HK-2 (cell line): Measurements from ENCODE around the gene DPH5.
"Not testable (repeated sequence)": the region's sequence is repeated elsewhere in the genome, so short reads cannot be mapped to it uniquely, and the experiment has no call there.

ENCODE experiments used
- DNase-seq: peaks from one replicate; pipeline ENCODE4 v3.0.0-alpha.2; 2018; ENCODE audit not compliant: unreplicated experiment

Gene DPH5

GRCh38 chr1:101032129-101032528 lies 6.5 kb upstream of the DPH5 start:
- not testable (repeated sequence) for DNase-seq

DNA sequence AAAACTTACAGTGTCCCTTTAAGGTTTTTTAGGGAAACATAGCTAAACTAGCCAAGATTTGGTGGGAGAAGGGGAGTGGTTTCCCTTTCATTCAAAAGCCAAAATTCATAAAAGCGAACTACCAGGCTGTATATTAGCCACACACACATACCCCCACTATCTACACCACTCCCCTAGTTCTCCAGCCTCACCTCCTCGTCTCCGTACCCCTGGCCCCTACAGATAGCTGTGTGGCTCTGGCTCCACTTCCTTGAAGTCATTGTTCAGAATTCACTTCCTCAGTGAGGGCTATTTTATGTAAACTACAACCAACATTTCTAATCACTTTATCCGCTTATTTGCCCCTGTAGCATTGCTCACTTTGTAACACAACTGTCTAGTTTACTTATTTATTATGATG lies 5.3 kb upstream of the DPH5 start:
- DNase-seq = no peak

- DNase-seq = no peak
Observed at GRCh38 chr1:101029184-101029583, 3.6 kb upstream of the DPH5 start.

- DNase-seq = no peak
Observed at GRCh38 chr1:101028466-101028865, 2.9 kb upstream of the DPH5 start.

DNA sequence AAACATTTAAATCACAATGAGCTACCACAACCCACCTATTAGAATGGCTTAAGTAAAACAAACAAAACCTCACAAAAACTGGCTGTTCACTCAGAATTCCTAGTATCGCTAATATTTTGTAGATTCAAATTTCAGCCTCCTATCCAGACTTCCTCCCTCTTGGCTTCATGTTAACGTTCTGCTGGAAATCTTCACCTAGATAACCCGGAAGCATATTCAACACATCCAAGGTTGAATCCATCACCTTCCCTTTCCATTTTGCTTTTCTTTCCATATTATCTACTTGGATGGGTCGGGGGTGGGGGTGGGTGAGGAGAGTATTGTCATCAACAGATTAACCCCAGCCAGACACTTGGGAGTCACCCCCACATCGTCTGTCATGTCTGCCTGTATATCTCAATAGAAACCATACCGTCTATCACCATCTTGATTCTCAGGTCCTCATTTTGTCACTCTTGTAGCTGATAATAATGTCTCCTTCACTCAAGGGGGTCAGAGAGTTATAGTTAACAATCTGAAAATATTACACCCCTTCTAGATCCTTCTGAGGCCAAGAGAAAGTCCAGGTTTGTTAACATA lies 1.7 kb upstream of the DPH5 start:
- DNase-seq = no peak

DNA sequence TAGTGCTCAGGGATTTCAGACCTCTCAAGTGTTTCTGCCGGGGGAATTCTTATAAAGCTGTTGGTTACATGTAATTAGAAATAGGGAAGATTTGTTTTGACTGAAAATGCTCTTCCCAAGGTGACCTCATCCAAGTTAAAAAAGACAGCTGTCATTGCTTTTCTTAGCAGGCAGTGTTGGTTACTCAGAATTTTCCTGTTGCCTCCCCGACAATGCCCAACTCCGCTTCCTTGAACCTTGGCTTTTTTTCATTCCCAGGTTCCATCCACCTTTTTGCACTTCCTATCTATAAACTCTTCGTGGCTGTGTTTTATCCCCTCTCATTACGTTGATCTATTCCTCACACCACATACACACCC lies 825 bp upstream of the DPH5 start:
- DNase-seq = no peak

DNA sequence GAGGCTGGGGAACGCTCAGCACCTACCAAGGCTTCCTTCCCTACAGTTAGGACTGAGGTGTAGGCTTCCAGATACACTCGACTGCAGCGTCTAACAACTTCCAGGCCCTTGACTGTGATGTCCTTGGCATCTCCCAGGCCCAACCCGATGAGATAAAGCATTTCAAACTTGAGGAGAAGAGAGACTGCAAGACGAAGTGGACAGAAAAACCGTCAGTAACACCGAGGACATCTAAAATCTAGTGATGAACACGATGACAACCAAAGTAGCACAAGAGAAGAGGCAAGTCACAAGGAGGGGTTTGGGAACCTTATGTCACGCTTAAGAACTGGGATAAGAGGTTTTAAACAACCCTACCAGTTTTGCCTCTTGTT lies 314 bp downstream of the DPH5 start:
- DNase-seq = peak; percentile 27

- DNase-seq = no peak
Observed at GRCh38 chr1:101022294-101022693, 3.3 kb downstream of the DPH5 start.

GRCh38 chr1:101017448-101017847 lies 8.1 kb downstream of the DPH5 start:
- no peak for DNase-seq

DNA sequence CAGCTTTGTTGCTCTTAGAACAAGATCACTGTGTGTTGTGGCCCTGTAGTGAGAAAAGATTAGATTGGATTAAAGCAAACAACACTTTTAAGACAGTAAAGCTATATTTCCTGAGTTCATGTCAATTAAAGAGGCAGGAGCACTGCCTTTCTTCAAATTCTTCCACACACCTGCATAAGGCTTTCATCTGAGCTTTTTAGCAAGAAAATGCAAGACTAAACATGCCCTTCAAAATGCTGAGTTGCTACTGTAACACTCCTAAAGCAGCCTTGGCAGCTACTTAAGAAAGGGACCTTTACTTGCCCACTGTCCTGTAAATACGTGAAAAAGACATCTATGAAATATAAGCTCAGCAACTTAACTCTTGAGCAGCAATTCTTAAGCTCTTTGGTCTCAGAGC lies 11.8 kb downstream of the DPH5 start:
- DNase-seq = no peak

- DNase-seq = no peak
Observed at GRCh38 chr1:101008229-101008834, 17.3 kb downstream of the DPH5 start.

DNA sequence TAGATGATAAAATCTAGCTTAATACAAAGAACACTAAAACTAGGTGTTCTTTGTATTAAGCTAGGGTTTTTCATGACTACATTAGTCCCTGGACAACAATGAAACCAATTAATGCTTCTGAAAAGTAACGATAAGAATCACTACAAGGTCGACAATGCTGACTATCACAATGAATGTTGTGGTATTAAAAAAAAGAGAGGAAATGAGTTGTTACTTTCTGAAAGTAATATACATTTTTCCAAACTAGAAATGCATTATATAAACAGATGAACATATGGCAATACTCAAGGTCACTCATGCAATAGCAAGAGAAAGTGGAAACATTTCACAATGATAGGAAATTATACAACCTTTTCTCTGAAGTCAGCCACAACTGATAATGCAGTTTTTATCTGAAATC lies 19.0 kb downstream of the DPH5 start:
- DNase-seq = no peak

DNA sequence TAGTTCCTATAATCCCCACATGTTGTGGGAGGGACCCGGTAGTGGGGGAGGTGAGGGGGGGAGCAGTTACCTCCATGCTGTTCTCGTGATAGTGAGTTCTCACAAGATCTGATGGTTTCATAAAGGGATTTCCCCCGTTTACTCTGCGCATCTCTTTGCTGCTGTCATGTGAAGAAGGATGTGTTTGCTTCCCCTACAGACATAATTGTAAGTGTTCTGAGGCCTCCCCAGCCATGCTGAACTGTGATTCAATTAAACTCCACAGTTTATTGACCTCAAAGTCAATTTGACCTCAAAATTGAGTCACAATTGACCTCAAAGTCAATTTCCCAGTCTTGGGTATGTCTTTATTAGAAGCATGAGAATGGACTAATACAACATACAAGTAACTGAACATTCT lies 19.7 kb downstream of the DPH5 start:
- DNase-seq = no peak

DNA sequence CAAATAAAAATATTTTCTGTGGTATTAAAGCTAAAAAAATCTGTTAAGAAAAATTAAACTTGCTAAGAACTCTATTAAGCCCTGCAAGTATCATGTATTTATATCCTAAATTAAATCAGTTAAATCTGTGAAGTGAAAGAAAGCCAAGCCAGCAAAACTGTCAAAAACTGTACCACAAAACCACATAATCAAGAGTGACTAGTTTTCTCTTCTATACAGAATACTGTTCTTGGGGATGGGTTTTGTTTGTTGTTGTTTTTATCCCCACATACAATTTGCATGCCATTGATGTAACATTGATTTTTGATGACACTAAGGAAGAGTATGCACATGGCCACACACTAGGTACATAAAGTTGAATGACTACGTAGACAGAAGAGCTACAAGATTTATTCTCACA lies 20.4 kb downstream of the DPH5 start:
- DNase-seq = no peak

- no peak for DNase-seq
Observed at GRCh38 chr1:101004670-101005069, 20.9 kb downstream of the DPH5 start.

GRCh38 chr1:101004061-101004460 lies 21.5 kb downstream of the DPH5 start:
- DNase-seq = no peak

- no peak for DNase-seq
Observed at GRCh38 chr1:101003012-101003650, 22.5 kb downstream of the DPH5 start.

DNA sequence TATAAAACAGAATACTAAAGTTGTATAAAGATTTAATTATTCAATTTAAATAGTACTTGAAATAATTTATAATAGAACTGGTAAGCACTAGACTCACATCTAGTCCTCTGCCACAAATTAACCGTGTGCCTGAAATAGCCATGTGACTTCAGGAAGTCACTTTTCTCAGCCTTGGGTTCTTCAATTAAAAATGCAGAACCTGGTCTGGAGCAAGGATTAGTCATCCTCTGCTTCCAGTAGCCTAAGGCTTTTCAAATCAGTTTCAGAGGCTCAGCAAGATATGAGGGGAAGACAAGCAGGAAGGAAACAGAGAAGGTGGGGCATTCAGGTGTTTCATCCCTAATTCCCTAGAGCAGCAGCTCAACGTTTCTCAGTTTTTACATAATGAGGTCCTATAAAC lies 23.0 kb downstream of the DPH5 start:
- DNase-seq = no peak

DNA sequence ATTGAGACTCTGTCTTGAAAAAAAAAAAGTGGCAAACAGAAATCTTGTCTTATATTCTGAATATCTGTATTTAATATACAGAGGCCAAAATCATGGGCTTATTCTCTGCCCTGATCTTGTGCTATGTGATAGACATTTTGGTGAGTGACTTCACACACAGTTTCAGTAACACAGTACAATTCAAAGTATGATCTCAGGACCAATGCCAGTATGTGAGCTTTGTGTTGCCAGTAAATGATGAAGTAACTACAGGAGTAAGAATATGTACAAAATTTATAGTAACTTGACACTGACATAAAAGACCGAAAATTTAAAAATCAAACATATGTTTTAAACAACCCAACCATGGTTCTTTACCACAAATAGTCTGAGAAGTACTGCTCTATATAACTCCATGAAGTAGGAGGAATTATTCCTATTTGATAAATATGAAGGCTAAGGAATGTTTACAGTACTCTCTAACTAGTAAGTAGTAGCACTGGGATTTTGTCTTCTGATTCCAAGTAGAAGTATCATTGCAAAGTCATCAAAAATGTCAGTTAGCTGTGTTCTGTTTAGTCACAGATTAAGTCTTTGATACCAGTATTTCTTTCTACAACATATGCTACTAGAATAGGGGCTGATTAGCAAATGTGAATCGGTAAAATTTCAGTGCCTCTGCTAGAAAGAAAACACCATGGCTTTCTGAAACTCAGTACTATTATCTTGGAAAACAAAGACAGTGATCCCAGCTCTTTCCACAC lies 25.3 kb downstream of the DPH5 start:
- DNase-seq = no peak

GRCh38 chr1:100998426-100998825 lies 27.2 kb downstream of the DPH5 start:
- DNase-seq = no peak

GRCh38 chr1:100995198-100995988 lies 30.2 kb downstream of the DPH5 start:
- no peak for DNase-seq
